Caki2 (cell line): Measurements from ENCODE around the gene TIGD3. TPM values are rescaled to one million over a fixed set of nuclear protein-coding genes. Genes with fewer than 3 reads are reported as not detected.

Experiments used
- DNase-seq: peaks from one replicate; pipeline ENCODE4 v3.0.0-alpha.2; 2015; ENCODE audit warnings: low read depth
- in situ Hi-C: cut with HindIII; loops from 2 replicates; pipeline ENCODE4 v1.10.0; 2016; ENCODE audit warnings: low sequenced_read_pairs, low pct_unique_long_range_greater_than_20kb, mixed read lengths
- total RNA-seq: library from RNA; depleted of rRNA; stranded (reverse); fragments of >200 nt; shearing (Covaris generic); gene quantifications from 2 replicates; pipeline ENCODE4 v1.2.3, GENCODE V29; 2014; ENCODE audit warnings: low replicate concordance; rRNA removed

The TIGD3 gene
- total RNA-seq, 1 experiment from 2014 or later: 1.5 TPM

DNA sequence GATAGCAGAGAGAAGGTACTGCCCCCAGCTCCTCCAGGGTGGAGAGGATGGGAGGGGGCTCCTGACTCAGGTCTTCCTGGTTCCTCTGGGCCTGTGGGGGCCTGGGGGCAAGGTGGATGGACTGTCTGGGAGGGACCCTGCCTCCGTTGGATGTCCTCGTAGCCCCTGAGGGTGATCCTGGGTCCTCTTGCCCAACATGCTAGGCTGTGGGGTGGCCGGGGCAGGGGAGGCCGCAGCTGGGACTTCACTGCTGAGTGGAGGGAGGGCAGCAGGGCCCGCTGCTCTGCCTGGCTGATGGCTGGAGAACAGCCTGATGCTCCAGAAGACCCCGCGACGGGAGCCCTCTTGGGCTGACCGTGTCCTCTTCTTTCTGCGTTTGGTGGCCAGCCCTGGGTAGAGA lies 45.3 kb downstream of the TIGD3 start:
- in situ Hi-C loops: no loop called here
- no peak for DNase-seq

DNA sequence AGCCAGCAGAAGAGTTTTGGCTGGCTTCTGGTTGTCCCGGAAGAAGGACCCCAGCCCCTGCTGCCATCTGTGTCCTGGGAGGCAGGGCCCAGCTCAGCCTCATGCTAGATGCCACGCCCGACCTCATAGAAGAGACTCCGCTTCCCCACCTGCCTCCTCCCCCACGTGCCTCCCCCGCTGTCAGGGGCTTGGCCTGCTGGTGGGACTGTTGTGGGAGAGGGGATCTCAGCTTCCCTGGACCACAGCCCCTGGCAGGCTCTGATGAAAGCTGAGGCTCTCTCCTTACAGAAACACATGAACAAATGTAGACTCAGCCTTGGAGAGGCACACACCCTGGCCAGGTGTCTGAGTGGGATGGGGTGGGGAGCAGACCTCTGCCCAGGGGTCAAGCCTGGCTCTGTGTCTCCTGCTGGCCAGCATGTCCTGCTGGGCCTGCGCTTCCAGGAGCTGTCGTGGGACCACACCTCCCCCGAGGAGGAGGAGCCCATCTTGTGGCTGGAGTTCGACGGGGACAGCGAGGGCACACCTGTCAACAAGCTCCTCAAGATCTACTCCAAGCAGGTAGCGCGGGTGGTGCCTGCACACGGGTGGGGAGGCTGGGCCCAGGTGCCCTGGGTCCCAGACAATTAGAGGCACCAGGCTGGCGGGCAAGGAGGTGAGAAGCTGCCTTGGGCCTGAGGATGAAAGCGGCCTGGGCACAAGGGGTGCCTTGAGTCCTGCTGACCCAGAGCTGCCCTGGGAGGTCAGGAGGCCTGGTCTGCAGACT lies 45.9 kb downstream of the TIGD3 start:
- in situ Hi-C loops: no loop called here
- no peak for DNase-seq

DNA sequence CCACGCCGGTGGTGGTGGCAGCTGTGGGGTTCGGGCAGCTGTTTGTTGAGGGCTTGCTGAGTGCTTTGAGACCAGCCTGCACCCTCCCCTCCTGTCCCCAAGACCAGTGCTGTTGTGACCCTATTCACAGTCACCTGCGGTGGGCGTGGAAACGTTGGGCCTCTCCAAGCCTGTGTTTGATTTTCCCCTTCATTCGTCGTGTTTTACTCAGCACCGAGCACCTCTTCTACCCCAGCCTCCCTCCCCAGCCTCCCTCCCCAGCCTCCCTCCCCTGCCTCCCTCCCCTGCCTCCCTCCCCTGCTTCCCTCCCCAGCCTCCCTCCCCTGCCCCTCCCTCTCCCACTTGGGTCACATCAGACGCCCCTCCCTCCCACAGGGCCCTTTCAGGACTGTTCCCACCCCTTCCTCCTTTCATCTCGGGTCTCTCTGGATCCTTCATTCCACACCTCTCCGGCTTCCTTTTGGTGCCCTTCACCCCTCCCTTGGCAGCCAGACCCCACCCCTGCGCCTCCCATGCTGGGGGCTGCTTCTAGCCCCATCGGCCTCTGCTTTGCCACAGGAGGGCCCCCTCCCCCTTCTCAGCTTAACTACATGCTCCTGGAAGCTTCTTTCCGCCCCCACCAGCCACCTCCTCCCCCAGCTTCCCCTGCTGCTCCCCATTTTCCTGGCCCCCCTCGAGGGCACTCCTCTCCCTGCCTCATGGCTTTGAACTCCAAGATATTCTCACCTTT lies 46.7 kb downstream of the TIGD3 start:
- DNase-seq: no peak
- in situ Hi-C loops: no loop called here

DNA sequence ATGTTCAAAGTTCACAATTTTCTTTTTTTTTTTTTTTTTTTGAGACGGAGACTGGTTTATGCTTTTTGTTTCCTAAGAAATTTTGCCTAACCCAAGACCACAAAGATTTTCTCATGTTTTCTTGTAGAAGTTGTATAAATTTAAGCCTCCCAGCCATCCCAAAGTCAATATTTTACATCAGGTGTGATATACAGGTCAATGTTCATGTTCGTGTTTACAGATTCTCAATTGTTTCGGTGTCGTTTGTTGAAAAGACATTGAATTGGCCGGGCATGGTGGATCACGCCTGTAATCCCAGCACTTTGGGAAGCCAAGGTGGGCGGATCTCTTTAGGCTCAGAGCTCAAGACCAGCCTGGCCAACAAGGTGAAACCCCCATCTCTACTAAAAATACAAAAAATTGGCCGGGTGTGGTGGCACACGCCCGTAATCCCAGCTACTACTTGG lies 47.3 kb downstream of the TIGD3 start:
- no peak for DNase-seq

DNA sequence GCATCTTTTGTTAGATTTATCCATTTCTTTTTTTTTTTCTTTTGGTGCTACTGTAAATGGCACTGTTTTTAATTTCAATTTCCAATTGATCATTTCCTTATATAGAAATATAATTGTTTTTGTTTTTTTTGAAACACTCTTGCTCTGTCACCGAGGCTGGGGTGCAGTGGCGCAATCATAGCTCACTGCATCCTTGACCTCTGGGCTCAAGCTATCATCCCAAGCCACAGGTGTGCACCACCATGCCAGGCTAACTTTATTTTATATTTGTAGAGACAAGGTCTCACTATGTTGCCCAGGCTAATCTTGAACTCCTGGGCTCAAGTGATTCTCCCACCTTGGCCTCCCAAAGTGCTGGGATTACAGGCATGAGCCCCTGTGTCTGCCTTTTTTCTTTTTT lies 48.2 kb downstream of the TIGD3 start:
- in situ Hi-C loops: no loop called here
- DNase-seq: no peak

More for the DNA sequence above, 47.3 kb downstream of the TIGD3 start:
- in situ Hi-C loops: no loop called here

DNA sequence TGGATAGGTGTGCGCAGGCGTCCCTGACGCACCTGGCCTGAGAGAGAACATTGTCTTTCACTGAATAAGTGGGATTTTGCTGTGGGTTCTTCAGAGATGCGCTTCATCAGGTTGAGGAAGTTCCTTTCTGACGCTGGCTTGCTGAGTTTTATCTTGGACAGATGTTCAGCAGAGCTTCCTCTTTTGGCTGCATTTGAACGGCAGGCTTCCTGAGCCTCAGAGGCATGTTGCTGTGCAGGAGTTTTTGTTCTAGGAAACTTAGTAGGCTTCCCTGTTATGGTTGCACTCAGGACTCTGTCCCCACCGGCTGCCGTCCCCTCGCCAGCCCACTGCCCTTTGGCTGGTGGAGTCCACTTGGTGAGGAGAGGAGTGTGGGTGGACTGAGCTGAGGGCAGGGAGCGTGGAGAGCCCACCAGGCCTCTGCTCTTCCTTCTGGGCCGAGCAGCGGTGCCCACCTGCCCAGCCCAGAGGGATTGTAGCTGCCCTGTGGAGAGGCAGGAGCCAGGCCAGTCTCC lies 49.1 kb downstream of the TIGD3 start:
- in situ Hi-C loops: no loop called here

DNA sequence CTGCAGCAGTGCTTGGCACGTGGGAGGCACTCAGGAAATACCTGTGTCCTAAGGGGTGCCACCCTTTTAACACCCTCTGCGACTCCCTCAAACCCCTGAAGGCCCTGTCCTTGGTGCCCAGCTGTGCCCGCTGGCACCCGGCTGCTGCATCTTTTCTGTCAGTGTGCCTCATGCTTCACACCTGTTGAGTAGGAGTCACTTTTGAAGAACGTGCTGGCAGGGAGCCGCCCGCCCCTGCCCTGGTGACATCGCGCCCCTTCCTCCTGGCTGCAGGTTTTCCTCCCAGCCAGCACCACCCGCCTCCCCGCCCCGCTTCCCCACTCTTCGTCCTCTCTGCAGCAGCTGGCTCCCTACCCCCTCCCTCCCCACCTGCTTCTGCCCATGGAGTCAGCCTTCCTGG lies 49.7 kb downstream of the TIGD3 start:
- in situ Hi-C loops: no loop called here
- DNase-seq: no peak

More for the DNA sequence above, 49.1 kb downstream of the TIGD3 start:
- no peak for DNase-seq

DNA sequence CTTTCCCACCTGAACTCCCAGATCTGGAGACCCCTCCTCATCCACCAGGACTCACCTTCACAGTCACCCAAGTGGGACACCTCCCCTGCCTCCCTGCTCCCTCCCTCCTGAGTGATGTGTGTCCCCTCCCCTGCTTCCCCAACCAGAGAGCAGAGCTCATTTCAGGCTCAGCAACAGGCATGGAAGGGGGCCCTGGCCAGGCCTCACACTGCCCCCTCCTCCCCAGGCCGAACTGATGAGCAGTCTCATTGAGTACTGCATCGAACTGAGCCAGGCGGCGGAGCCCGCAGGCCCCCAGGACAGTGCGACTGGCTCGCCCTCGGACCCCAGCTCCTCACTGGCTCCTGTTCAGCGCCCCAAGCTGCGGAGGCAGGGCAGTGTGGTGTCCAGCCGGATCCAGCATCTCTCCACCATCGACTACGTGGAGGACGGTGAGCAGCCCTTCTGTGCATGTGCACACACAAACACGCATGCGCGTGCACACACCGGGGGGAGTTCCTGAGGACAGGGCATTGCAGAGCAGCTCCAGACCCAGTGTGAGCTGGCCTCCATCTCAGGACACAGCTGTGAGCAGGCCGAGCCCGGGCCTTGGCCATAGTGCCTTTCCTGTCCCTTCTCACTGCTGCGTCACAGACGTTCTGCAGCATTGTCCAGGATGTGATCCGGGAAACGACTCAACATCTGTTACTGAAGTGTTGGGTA lies 50.2 kb downstream of the TIGD3 start:
- in situ Hi-C loops: no loop called here
- DNase-seq: no peak

Other genes starting within 250 kb of the TIGD3 start
- 8.1 and 19.1 TPM in 2 replicates for gene TM7SF2, start 242.9 kb upstream of the TIGD3 start, total RNA-seq
- gene ZNHIT2, start 237.1 kb upstream of the TIGD3 start, total RNA-seq: 11.4 and 16.5 TPM in 2 replicates
- 139 and 153 TPM in 2 replicates for gene FAU, start 232.6 kb upstream of the TIGD3 start, total RNA-seq
- gene MRPL49, start 232.4 kb upstream of the TIGD3 start, total RNA-seq: 66.7 and 84.9 TPM in 2 replicates
- gene SYVN1, start 220.2 kb upstream of the TIGD3 start, total RNA-seq: 4.3 and 5.4 TPM in 2 replicates
- gene SPDYC, start 184.5 kb upstream of the TIGD3 start, total RNA-seq: not detected in 2 replicates
- gene CAPN1, start 172.8 kb upstream of the TIGD3 start, total RNA-seq: 67.8 and 128 TPM in 2 replicates
- 8.7 and 15.5 TPM in 2 replicates for gene POLA2, start 92.8 kb upstream of the TIGD3 start, total RNA-seq
- 4.6 TPM in 1 of 2 replicates, not detected in the other for gene CDC42EP2, start 39.9 kb upstream of the TIGD3 start, total RNA-seq
- 29.8 and 61.4 TPM in 2 replicates for gene DPF2, start 20.9 kb upstream of the TIGD3 start, total RNA-seq
- 1.1 and 2.3 TPM in 2 replicates for gene SLC25A45, start 27.9 kb downstream of the TIGD3 start, total RNA-seq
- 24.8 and 35.5 TPM in 2 replicates for gene FRMD8, start 31.9 kb downstream of the TIGD3 start, total RNA-seq
- gene NEAT1, start 68.0 kb downstream of the TIGD3 start, total RNA-seq: 2.3 and 8.7 TPM in 2 replicates
- 107 and 234 TPM in 2 replicates for gene MALAT1, start 144.3 kb downstream of the TIGD3 start, total RNA-seq
- gene SCYL1, start 170.3 kb downstream of the TIGD3 start, total RNA-seq: 42.2 and 58.0 TPM in 2 replicates
- gene LTBP3, start 203.6 kb downstream of the TIGD3 start, total RNA-seq: 74.6 and 77.7 TPM in 2 replicates
- gene ZNRD2, start 215.7 kb downstream of the TIGD3 start, total RNA-seq: 90.4 and 96.5 TPM in 2 replicates
- 18.4 and 53.5 TPM in 2 replicates for gene FAM89B, start 217.8 kb downstream of the TIGD3 start, total RNA-seq
- 35.3 and 39.2 TPM in 2 replicates for gene EHBP1L1, start 221.3 kb downstream of the TIGD3 start, total RNA-seq
- gene KCNK7, start 241.0 kb downstream of the TIGD3 start, total RNA-seq: not detected in 2 replicates